ENCODE results near the gene CCDC134.

Gene CCDC134

GRCh38 chr22:41838842-41839618 is 38.6 kb downstream of the CCDC134 start:
- TF ChIP-seq CTCF (IDR thresholded peaks at IDR 0.05; ENCODE audit: low read depth, low read length), result no peak
- H3K4me3 ChIP-seq (ENCODE audit: low read depth, low read length), result no peak overlapping the region

- H3K4me3 ChIP-seq (ENCODE audit: low read depth, low read length), result no peak overlapping the region
- TF ChIP-seq CTCF (IDR thresholded peaks at IDR 0.05; ENCODE audit: low read depth, low read length), result no peak
These were observed 39.7 kb downstream of the CCDC134 start for GRCh38 chr22:41840216-41840615.

GRCh38 chr22:41841085-41841712 is 40.7 kb downstream of the CCDC134 start:
- no peak for TF ChIP-seq CTCF (IDR thresholded peaks at IDR 0.05; ENCODE audit: low read depth, low read length)
- no peak overlapping the region for H3K4me3 ChIP-seq (ENCODE audit: low read depth, low read length)

- H3K4me3 ChIP-seq (ENCODE audit: low read depth, low read length), result no peak overlapping the region
- no peak for TF ChIP-seq CTCF (IDR thresholded peaks at IDR 0.05; ENCODE audit: low read depth, low read length)
These were observed 42.8 kb downstream of the CCDC134 start for GRCh38 chr22:41842996-41843970.

- H3K4me3 ChIP-seq (ENCODE audit: low read depth, low read length), result no peak overlapping the region
- no peak for TF ChIP-seq CTCF (IDR thresholded peaks at IDR 0.05; ENCODE audit: low read depth, low read length)
These were observed 43.6 kb downstream of the CCDC134 start for GRCh38 chr22:41844036-41844435.

GRCh38 chr22:41844513-41844912 is 44.0 kb downstream of the CCDC134 start:
- TF ChIP-seq CTCF (IDR thresholded peaks at IDR 0.05; ENCODE audit: low read depth, low read length), result no peak
- H3K4me3 ChIP-seq (ENCODE audit: low read depth, low read length), result no peak overlapping the region
